CD14-positive monocyte (primary cell): ENCODE measurements around the gene SIRPD. TPM values are rescaled to one million over a fixed set of nuclear protein-coding genes. Genes with fewer than 3 reads are reported as not detected.

ENCODE experiments used
- DNase-seq, 3 donors: peaks; one replicate each; pipeline ENCODE4 v3.0.0-alpha.2; 2011 to 2022
- H2AFZ ChIP-seq: 2 replicates; pipeline ENCODE4 v1.6.0; 2012; ENCODE audit warnings: mild to moderate bottlenecking, low read depth, low read length, inconsistent platforms; ENCODE audit not compliant: insufficient read depth, poor library complexity, severe bottlenecking
- H3K27ac ChIP-seq, 2 donors: 1 replicate in 1 of 2; 2 replicates in 1 of 2; pipeline ENCODE4 v1.5.1; 2012 to 2013; ENCODE audit warnings: low read length in 2 of 2, control low read depth in 1 of 2, inconsistent platforms in 1 of 2, low read depth in 1 of 2, mild to moderate bottlenecking in 1 of 2
- H3K27me3 ChIP-seq, 2 donors: one replicate each; pipeline versions ENCODE4 v1.6.0 to v1.6.1; 2011 to 2013; ENCODE audit warnings: low read length in 2 of 2; ENCODE audit not compliant: control insufficient read depth in 2 of 2, insufficient read depth in 2 of 2
- H3K36me3 ChIP-seq, 2 donors: replicated peaks in 1 of 2; 1 replicate in 1 of 2; 2 replicates in 1 of 2; pipeline versions ENCODE4 v1.5.1 to v1.6.1; 2012 to 2013; ENCODE audit warnings: low read length in 2 of 2, control low read depth in 1 of 2, inconsistent platforms in 1 of 2, mild to moderate bottlenecking in 1 of 2; ENCODE audit not compliant: insufficient read depth in 2 of 2, control insufficient read depth in 1 of 2
- H3K4me1 ChIP-seq, 2 donors: 1 replicate in 1 of 2; 2 replicates in 1 of 2; pipeline versions ENCODE4 v1.5.1 to v1.6.1; 2012 to 2013; ENCODE audit warnings: low read length in 2 of 2, control low read depth in 1 of 2, inconsistent platforms in 1 of 2, mild to moderate bottlenecking in 1 of 2, moderate library complexity in 1 of 2; ENCODE audit not compliant: insufficient read depth in 2 of 2, control insufficient read depth in 1 of 2
- H3K4me2 ChIP-seq: replicated peaks from 2 replicates; pipeline ENCODE3; 2012; ENCODE audit warnings: low read length, moderate library complexity, mild to moderate bottlenecking; ENCODE audit not compliant: poor library complexity, severe bottlenecking; ENCODE audit errors: extremely low read depth
- H3K4me3 ChIP-seq, 3 experiments: fragments of 200-600 bp in 1 of 3; sonication (generic) in 1 of 3; replicated peaks in 1 of 3; 1 replicate in 2 of 3; 2 replicates in 1 of 3; pipeline ENCODE4 v1.5.1; 2011 to 2013; ENCODE audit warnings: low read length in 3 of 3, mild to moderate bottlenecking in 3 of 3, control low read depth in 2 of 3, low read depth in 2 of 3, inconsistent platforms in 1 of 3, moderate library complexity in 1 of 3
- H3K79me2 ChIP-seq: 2 replicates; pipeline ENCODE4 v1.6.0; 2012; ENCODE audit warnings: mild to moderate bottlenecking, control low read depth, inconsistent platforms, low read length, moderate library complexity; ENCODE audit not compliant: insufficient read depth
- H3K9ac ChIP-seq: 2 replicates; pipeline ENCODE4 v1.6.0; 2017; ENCODE audit warnings: low read length, mild to moderate bottlenecking; ENCODE audit not compliant: insufficient read depth, poor library complexity, severe bottlenecking
- H3K9me3 ChIP-seq, 2 donors: replicated peaks in 1 of 2; 1 replicate in 1 of 2; 2 replicates in 1 of 2; pipeline versions ENCODE4 v1.5.1 to v1.6.1; 2012 to 2013; ENCODE audit warnings: low read length in 2 of 2, control low read depth in 1 of 2; ENCODE audit not compliant: control insufficient read depth in 1 of 2, insufficient read depth in 1 of 2
- H4K20me1 ChIP-seq: 2 replicates; pipeline ENCODE4 v1.6.0; 2012; ENCODE audit warnings: mild to moderate bottlenecking, low read length, control low read depth, moderate library complexity; ENCODE audit not compliant: insufficient read depth
- H3K27ac Mint-ChIP-seq, 7 donors: one replicate each; pipeline ENCODE4 v1.8.0; 2020; ENCODE audit warnings: mild to moderate bottlenecking in 7 of 7, mixed read lengths in 7 of 7, moderate library complexity in 6 of 7, inconsistent platforms in 2 of 7
- H3K27me3 Mint-ChIP-seq, 3 donors: one replicate each; pipeline ENCODE4 v1.8.0; 2021 to 2022; ENCODE audit warnings: low read depth in 3 of 3, mild to moderate bottlenecking in 3 of 3, mixed read lengths in 3 of 3, moderate library complexity in 3 of 3, inconsistent platforms in 1 of 3
- H3K36me3 Mint-ChIP-seq, 2 donors: one replicate each; pipeline ENCODE4 v1.8.0; 2020; ENCODE audit warnings: mixed read lengths in 2 of 2, inconsistent platforms in 1 of 2, mild to moderate bottlenecking in 1 of 2
- H3K4me1 Mint-ChIP-seq: one replicate; pipeline ENCODE4 v1.8.0; 2020; ENCODE audit warnings: mild to moderate bottlenecking, mixed read lengths
- H3K4me3 Mint-ChIP-seq, 2 donors: one replicate each; pipeline ENCODE4 v1.8.0; 2020; ENCODE audit warnings: mild to moderate bottlenecking in 2 of 2, mixed read lengths in 2 of 2, moderate library complexity in 1 of 2
- H3K9me3 Mint-ChIP-seq, 7 donors: one replicate each; pipeline ENCODE4 v1.8.0; 2020 to 2022; ENCODE audit warnings: mixed read lengths in 7 of 7, mild to moderate bottlenecking in 6 of 7, moderate library complexity in 6 of 7, inconsistent platforms in 2 of 7
- CTCF ChIP-seq: fragments of 200-600 bp; IDR thresholded peaks from one replicate; pipeline ENCODE4 v1.8.0; 2022; ENCODE audit warnings: antibody characterized with exemption, mild to moderate bottlenecking
- WGBS: methylation state at CpG from one replicate; pipeline ENCODE4 v1.1.5; 2013; ENCODE audit warnings: missing lambda C conversion rate; ENCODE audit not compliant: insufficient coverage; 5-methylcytosine and 5-hydroxymethylcytosine counted together
- intact Hi-C, 2 donors: fragments of 100-400 bp; cut with micrococcal nuclease; formaldehyde crosslinking; loops; one replicate each; pipeline versions ENCODE4 v1.15.0 to v1.15.1; 2023
- polyA plus RNA-seq, 3 donors: library from polyadenylated mRNA; depleted of rRNA in 1 of 3; unstranded in 2 of 3; stranded (reverse) in 1 of 3; fragments of 300-500 nt in 2 of 3; fragments of >200 nt in 1 of 3; fragmentation: Illumina TruSeq in 2 of 3; gene quantifications; 1 replicate in 2 of 3; 2 replicates in 1 of 3; pipeline ENCODE4 v1.2.3, GENCODE V29; 2012 to 2021

Gene SIRPD
- polyA plus RNA-seq, 3 donors: 3.9 to 13.0 (median 12.0) TPM

- DNase-seq: peak; percentile 91 to 96 (median 95)
- peak; percentile 99 for TF ChIP-seq CTCF
- Histone ChIP-seq H3K27me3 (no peaks in the 10 kb centered on the region), H3K4me2 (no peak overlapping the region), H3K9ac (no peak overlapping the region), H3K79me2 (no peaks in the 10 kb centered on the region), H4K20me1 (no peaks in the 10 kb centered on the region), H3K4me3 (no peak overlapping the region), H3K9me3 (no peaks in the 10 kb centered on the region), H2AFZ (peak overlapping the region; percentile 30), H3K36me3 (no peaks in the 10 kb centered on the region), H3K27ac (no peak overlapping the region), H3K4me1 (peaks cover 3 to 11% of the 10 kb centered on the region in 2 donors)
- 0% methylated on average over 4 of the region's 8 CpGs for WGBS
- H3K4me1 Mint-ChIP-seq: peaks cover 20% of the 10 kb centered on the region
- peaks cover 0 to 2% (median 0%) of the 10 kb centered on the region in 7 donors for H3K9me3 Mint-ChIP-seq
- peaks cover 0 to 9% (median 1%) of the 10 kb centered on the region in 3 donors for H3K27me3 Mint-ChIP-seq
- intact Hi-C loops: loop anchor here (2.0 to 10.0 kb wide), 5 partner anchors 31 to 271 kb away; partner anchors contain the start of gene NSFL1C (in 1 of the 2)
- peaks cover 0 to 9% of the 10 kb centered on the region in 2 donors for H3K36me3 Mint-ChIP-seq
- peak overlapping the region in 5 of 7 donors; percentile 58 to 87 (median 70) for H3K27ac Mint-ChIP-seq
- H3K4me3 Mint-ChIP-seq: no peak overlapping the region
Observed at GRCh38 chr20:1503564-1504227, 53.8 kb downstream of the SIRPD start.

GRCh38 chr20:1500496-1500895, 57.0 kb downstream of the SIRPD start:
- Histone ChIP-seq H3K27me3 (no peaks in the 10 kb centered on the region), H3K9me3 (no peaks in the 10 kb centered on the region), H3K27ac (no peak overlapping the region), H3K4me1 (peaks cover 3 to 14% of the 10 kb centered on the region in 2 donors), H2AFZ (no peak overlapping the region), H3K79me2 (no peaks in the 10 kb centered on the region), H3K4me3 (no peak overlapping the region), H4K20me1 (no peaks in the 10 kb centered on the region), H3K36me3 (no peaks in the 10 kb centered on the region), H3K4me2 (no peak overlapping the region), H3K9ac (no peak overlapping the region)
- TF ChIP-seq CTCF: no peak
- peaks cover 24% of the 10 kb centered on the region for H3K4me1 Mint-ChIP-seq
- no peak for DNase-seq
- WGBS: 29% methylated on average over 1 of the region's 3 CpGs
- H3K36me3 Mint-ChIP-seq: peaks cover 4 to 14% of the 10 kb centered on the region in 2 donors
- intact Hi-C loops: loop anchor here (5.0 to 10.0 kb wide), 3 partner anchors 33 to 274 kb away; partner anchors contain the start of gene NSFL1C (in 1 of the 2)
- peaks cover 0 to 5% (median 4%) of the 10 kb centered on the region in 3 donors for H3K27me3 Mint-ChIP-seq
- peak overlapping the region in 1 of 7 donors; percentile 71 for H3K27ac Mint-ChIP-seq
- no peak overlapping the region for H3K4me3 Mint-ChIP-seq
- H3K9me3 Mint-ChIP-seq: peaks cover 0 to 2% (median 0%) of the 10 kb centered on the region in 7 donors
